H1 (cell line): Measurements from ENCODE around the gene AP1S3. TPM values are rescaled to one million over a fixed set of nuclear protein-coding genes. Genes with fewer than 3 reads are reported as not detected.

Source experiments
- CTCF ChIA-PET: fragments of 300-600 bp; sonication (Branson Sonifier 250); formaldehyde crosslinking; loops from one replicate; lab custom pipeline; 2021; ENCODE audit not compliant: partially characterized antibody; lab: Charles Lee
- POLR2A ChIA-PET: fragments of 300-600 bp; sonication (Branson Sonifier 250); formaldehyde crosslinking; loops from one replicate; lab custom pipeline; 2021; ENCODE audit warnings: inconsistent platforms; ENCODE audit not compliant: partially characterized antibody; lab: Charles Lee
- DNase-seq, 2 experiments: peaks; one replicate each; pipeline versions ENCODE4 v3.0.0 to v3.0.0-alpha.2; 2010 to 2022; ENCODE audit warnings: low spot score in 2 of 2, low read depth in 1 of 2, mixed read lengths in 1 of 2
- FAIRE-seq: peaks from 2 replicates; lab custom pipeline; 2011; peaks lifted over from hg19 to GRCh38; lab: Jason Lieb, UNC
- H2AFZ ChIP-seq: 2 replicates; pipeline ENCODE4 v1.8.1; 2012; ENCODE audit warnings: low read length, inconsistent platforms
- H2AK5ac ChIP-seq: 2 replicates; pipeline ENCODE4 v1.6.1; 2013; ENCODE audit warnings: low read depth, low read length
- H2BK120ac ChIP-seq: replicated peaks from 2 replicates; pipeline ENCODE3; 2013; ENCODE audit warnings: low read depth, low read length, inconsistent platforms
- H2BK12ac ChIP-seq: 2 replicates; pipeline ENCODE4 v1.6.1; 2013; ENCODE audit warnings: low read depth, low read length
- H2BK15ac ChIP-seq: 2 replicates; pipeline ENCODE4 v1.6.1; 2013; ENCODE audit warnings: low read length
- H2BK20ac ChIP-seq: 2 replicates; pipeline ENCODE4 v1.6.1; 2013; ENCODE audit warnings: low read length
- H2BK5ac ChIP-seq: 2 replicates; pipeline ENCODE4 v1.6.1; 2013; ENCODE audit warnings: low read depth, low read length
- H3K14ac ChIP-seq: 2 replicates; pipeline ENCODE4 v1.6.1; 2013; ENCODE audit warnings: inconsistent platforms; ENCODE audit not compliant: insufficient read length
- H3K18ac ChIP-seq: 2 replicates; pipeline ENCODE4 v1.6.1; 2013; ENCODE audit warnings: low read length; ENCODE audit errors: extremely low read depth
- H3K23ac ChIP-seq: 2 replicates; pipeline ENCODE4 v1.6.1; 2013; ENCODE audit warnings: inconsistent platforms; ENCODE audit not compliant: insufficient read length
- H3K23me2 ChIP-seq: 2 replicates; pipeline ENCODE4 v1.6.1; 2013; ENCODE audit warnings: low read depth, low read length
- H3K27ac ChIP-seq: 2 replicates; pipeline ENCODE4 v1.6.1; 2011; ENCODE audit warnings: low read depth, low read length, inconsistent platforms
- H3K27me3 ChIP-seq, 4 experiments: replicated peaks in 1 of 4; 1 replicate in 1 of 4; 2 replicates in 3 of 4; pipeline versions ENCODE4 v1.6.1 to v1.8.1; 2011 to 2013; ENCODE audit warnings: low read length in 3 of 4, mild to moderate bottlenecking in 3 of 4, inconsistent platforms in 2 of 4, mixed read lengths in 2 of 4, moderate library complexity in 1 of 4; ENCODE audit not compliant: control insufficient read depth in 3 of 4, insufficient read depth in 3 of 4; ENCODE audit errors: extremely low read depth in 1 of 4
- H3K36me3 ChIP-seq, 4 experiments: 2 replicates each; pipeline versions ENCODE4 v1.6.1 to v1.8.1; 2011 to 2013; ENCODE audit warnings: mild to moderate bottlenecking in 4 of 4, low read length in 3 of 4, moderate library complexity in 2 of 4, control low read depth in 1 of 4, inconsistent platforms in 1 of 4; ENCODE audit not compliant: insufficient read depth in 4 of 4, control insufficient read depth in 2 of 4
- H3K4ac ChIP-seq: replicated peaks from 2 replicates; pipeline ENCODE3; 2013; ENCODE audit warnings: low read length, low read depth, mixed read lengths, inconsistent platforms; ENCODE audit not compliant: insufficient read length
- H3K4me1 ChIP-seq, 4 experiments: replicated peaks in 1 of 4; 1 replicate in 1 of 4; 2 replicates in 3 of 4; pipeline versions ENCODE4 v1.6.1 to v1.8.1; 2011 to 2013; ENCODE audit warnings: low read length in 3 of 4, inconsistent platforms in 2 of 4, mixed read lengths in 1 of 4; ENCODE audit not compliant: insufficient read depth in 4 of 4, control insufficient read depth in 3 of 4
- H3K4me2 ChIP-seq, 2 experiments: 2 replicates each; pipeline versions ENCODE4 v1.6.1 to v1.8.1; 2011 to 2013; ENCODE audit warnings: low read depth in 2 of 2, low read length in 2 of 2, control low read depth in 1 of 2, inconsistent platforms in 1 of 2, mild to moderate bottlenecking in 1 of 2; ENCODE audit not compliant: insufficient read depth in 1 of 2
- H3K4me3 ChIP-seq, 4 experiments: fragments of 200-600, 300-600 bp in 1 of 4; sonication (generic), shearing (Covaris generic), sonication (Bioruptor Twin) in 1 of 4; 2 replicates each; pipeline versions ENCODE4 v1.5.1 to v1.8.1; 2011 to 2016; ENCODE audit warnings: low read length in 4 of 4, low read depth in 3 of 4, control low read depth in 2 of 4, inconsistent platforms in 2 of 4, mild to moderate bottlenecking in 2 of 4, mixed read lengths in 1 of 4, moderate library complexity in 1 of 4; ENCODE audit not compliant: insufficient read depth in 2 of 4; ENCODE audit errors: extremely low read depth in 1 of 4
- H3K56ac ChIP-seq: replicated peaks from 2 replicates; pipeline ENCODE3; 2013; ENCODE audit warnings: low read depth, mild to moderate bottlenecking, mixed read lengths, low read length, inconsistent platforms; ENCODE audit not compliant: insufficient read length
- H3K79me1 ChIP-seq: 2 replicates; pipeline ENCODE4 v1.6.1; 2013; ENCODE audit warnings: low read depth, low read length, control low read depth
- H3K79me2 ChIP-seq, 2 experiments: 2 replicates each; pipeline versions ENCODE4 v1.6.1 to v1.8.1; 2012 to 2013; ENCODE audit warnings: low read length in 2 of 2, mild to moderate bottlenecking in 2 of 2, inconsistent platforms in 1 of 2; ENCODE audit not compliant: insufficient read depth in 2 of 2, control insufficient read depth in 1 of 2
- H3K9ac ChIP-seq, 4 experiments: replicated peaks in 1 of 4; 1 replicate in 1 of 4; 2 replicates in 3 of 4; pipeline versions ENCODE4 v1.6.1 to v1.8.1; 2011 to 2013; ENCODE audit warnings: low read depth in 3 of 4, low read length in 3 of 4, control low read depth in 2 of 4, mild to moderate bottlenecking in 2 of 4, moderate library complexity in 2 of 4, inconsistent platforms in 1 of 4; ENCODE audit errors: extremely low read depth in 1 of 4
- H3K9me3 ChIP-seq, 2 experiments: 2 replicates each; pipeline versions ENCODE4 v1.6.1 to v1.8.1; 2012 to 2013; ENCODE audit warnings: mild to moderate bottlenecking in 2 of 2, moderate library complexity in 2 of 2, control low read depth in 1 of 2, inconsistent platforms in 1 of 2, low read depth in 1 of 2, low read length in 1 of 2, mixed read lengths in 1 of 2; ENCODE audit not compliant: insufficient read depth in 2 of 2
- H4K20me1 ChIP-seq, 2 experiments: replicated peaks in 1 of 2; 2 replicates each; pipeline versions ENCODE3 to v1.8.1; 2011 to 2013; ENCODE audit warnings: inconsistent platforms in 2 of 2, low read length in 2 of 2, mild to moderate bottlenecking in 1 of 2; ENCODE audit not compliant: insufficient read depth in 2 of 2, control insufficient read depth in 1 of 2
- H4K5ac ChIP-seq: 2 replicates; pipeline ENCODE4 v1.6.1; 2013; ENCODE audit warnings: low read length, low read depth, mixed read lengths, inconsistent platforms; ENCODE audit not compliant: insufficient read length
- H4K8ac ChIP-seq: 2 replicates; pipeline ENCODE4 v1.8.0; 2013; ENCODE audit warnings: mild to moderate bottlenecking, moderate library complexity, low read length, inconsistent platforms; ENCODE audit not compliant: insufficient read depth; ENCODE audit errors: extremely low read depth
- H4K91ac ChIP-seq: replicated peaks from 2 replicates; pipeline ENCODE3; 2013; ENCODE audit warnings: low read length, mixed read lengths, inconsistent platforms; ENCODE audit not compliant: insufficient read length
- BCL11A ChIP-seq, 2 experiments: IDR thresholded peaks; one replicate each; pipeline ENCODE4 v1.6.1; 2011; ENCODE audit warnings: low read depth in 2 of 2, low read length in 2 of 2, mild to moderate bottlenecking in 2 of 2
- CEBPB ChIP-seq: IDR thresholded peaks from 2 replicates; pipeline ENCODE4 v1.6.1; 2012; ENCODE audit warnings: low read depth, low read length
- FOSL1 ChIP-seq: IDR thresholded peaks from 2 replicates; pipeline ENCODE4 v1.6.1; 2011; ENCODE audit warnings: mild to moderate bottlenecking, low read depth, low read length, moderate library complexity; ENCODE audit not compliant: insufficient read depth
- MAFK ChIP-seq: IDR thresholded peaks from 2 replicates; pipeline ENCODE4 v1.6.1; 2012; ENCODE audit warnings: low read depth, mild to moderate bottlenecking, improper control_type of control experiment, low read length
- SIRT6 ChIP-seq: IDR thresholded peaks from one replicate; pipeline ENCODE4 v1.7.1; 2012; ENCODE audit warnings: low read length, inconsistent platforms
- SRF ChIP-seq: IDR thresholded peaks from 2 replicates; pipeline ENCODE4 v1.6.1; 2011; ENCODE audit warnings: mild to moderate bottlenecking, low read depth, low read length, moderate library complexity
- TAF1 ChIP-seq: IDR thresholded peaks from 2 replicates; pipeline ENCODE4 v1.6.1; 2011; ENCODE audit warnings: mild to moderate bottlenecking, low read depth, low read length
- ZNF274 ChIP-seq: IDR thresholded peaks from 2 replicates; pipeline ENCODE4 v1.7.0; 2012; ENCODE audit warnings: low read length, borderline replicate concordance; ENCODE audit errors: extremely low read depth
- WGBS, 2 experiments: shearing (Covaris generic) in 1 of 2; methylation state at CpG; one replicate each; pipeline versions ENCODE4 v1.1.6 to v1.1.7; 2013 to 2015; ENCODE audit warnings: low lambda C conversion rate in 2 of 2, mixed read lengths in 2 of 2, inconsistent platforms in 1 of 2, low coverage in 1 of 2, missing lambda C conversion rate in 1 of 2; ENCODE audit not compliant: insufficient replicate concordance in 2 of 2, insufficient coverage in 1 of 2, insufficient read length in 1 of 2; ENCODE audit errors: extremely low coverage in 1 of 2, missing lambda C conversion rate in 1 of 2; 5-methylcytosine and 5-hydroxymethylcytosine counted together
- polyA plus RNA-seq, 7 experiments: library from polyadenylated mRNA; depleted of rRNA in 3 of 7; stranded (reverse) in 5 of 7; unstranded in 2 of 7; fragments of >200 nt in 5 of 7; fragments of 200-250 nt in 2 of 7; gene quantifications; 1 replicate in 5 of 7; 2 replicates in 1 of 7; 4 replicates in 1 of 7; pipeline versions ENCODE4 v1.2.1 to v1.2.3, GENCODE V29; 2011 to 2013; ENCODE audit warnings: missing spikeins in 2 of 7, mixed read lengths in 2 of 7
- total RNA-seq: library from RNA; stranded (reverse); fragmentation: NEBNext Ultra II Directional; extraction: Animal tissue kit (Norgen Biotek cat#: 25700); gene quantifications from 2 replicates; pipeline ENCODE4 v1.2.1, GENCODE V29; 2021
- TF ChIP-seq, protein P1 (sequence below): IDR thresholded peaks from 2 replicates; pipeline ENCODE4 v1.6.1; 2012; ENCODE audit warnings: low read length, inconsistent platforms
- TF ChIP-seq, protein P2 (sequence below): IDR thresholded peaks from 2 replicates; pipeline ENCODE4 v1.6.1; 2012; ENCODE audit warnings: inconsistent platforms
- TF ChIP-seq, protein P3 (sequence below): IDR thresholded peaks from 2 replicates; pipeline ENCODE4 v1.6.1; 2011; ENCODE audit warnings: low read length, improper control_type of control experiment

Gene AP1S3
- total and polyA plus RNA-seq, 2 of the 8 experiments (the other 6 are each of a cell fraction or from before 2014, with no cell fraction given): 3.9 to 20.2 TPM

DNA sequence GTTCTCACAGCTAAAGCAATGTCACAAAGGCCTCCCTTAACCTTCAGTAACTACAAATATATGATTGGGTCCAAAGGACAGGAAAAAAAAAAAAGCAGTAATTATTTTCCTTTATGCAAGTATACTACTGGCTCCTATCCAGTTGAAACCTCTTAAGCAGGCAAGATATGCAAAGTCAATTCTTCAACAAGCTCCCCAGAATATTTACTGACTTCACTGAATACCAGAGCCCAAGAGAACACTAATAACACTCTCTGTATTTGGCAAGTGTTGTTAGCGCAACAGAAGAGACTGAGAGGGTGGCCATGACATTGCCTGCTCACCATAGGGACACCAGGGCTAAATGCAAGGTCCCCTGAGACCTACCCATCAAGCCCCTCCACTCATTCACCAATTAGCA is 74.5 kb downstream of the AP1S3 start:
- Histone ChIP-seq H3K14ac (no peak overlapping the region), H4K91ac (no peak overlapping the region), H3K23me2 (no peaks in the 10 kb centered on the region), H2AFZ (no peak overlapping the region), H3K79me1 (no peaks in the 10 kb centered on the region), H3K23ac (no peak overlapping the region), H3K79me2 (no peaks in the 10 kb centered on the region), H2BK20ac (no peak overlapping the region), H2BK5ac (no peak overlapping the region), H2AK5ac (no peak overlapping the region), H3K18ac (no peak overlapping the region), H3K4me1 (no peaks in the 10 kb centered on the region), H3K4ac (no peak overlapping the region), H4K5ac (no peak overlapping the region), H2BK120ac (no peak overlapping the region), H3K56ac (no peak overlapping the region), H3K4me2 (no peak overlapping the region), H2BK15ac (no peak overlapping the region), H4K8ac (no peak overlapping the region), H3K4me3 (no peak overlapping the region), H3K36me3 (no peaks in the 10 kb centered on the region), H3K27ac (no peak overlapping the region), H3K27me3 (no peaks in the 10 kb centered on the region), H2BK12ac (no peak overlapping the region), H4K20me1 (no peaks in the 10 kb centered on the region), H3K9me3 (no peaks in the 10 kb centered on the region), H3K9ac (no peak overlapping the region)
- ChIA-PET CTCF (interaction anchor here (0.6 to 8.3 kb wide), 15 partner anchors 8 to 606 kb away, joined by 3 to 78 read pairs (median 4); no protein-coding TSS in a partner anchor), POLR2A (interaction anchor here (0.9 to 2.0 kb wide), 3 partner anchors 9 to 38 kb away, joined by 3 to 4 read pairs (median 3); no protein-coding TSS in a partner anchor)
- WGBS, 2 experiments: 100% methylated on average over 1 of the region's 1 CpG; no CpG with 5 or more reads in 1 of the 2 experiments
- DNase-seq (no peak), FAIRE-seq (no peak)
- TF ChIP-seq CEBPB: no peak
- no peak for TF ChIP-seq TAF1
- no peak for TF ChIP-seq BCL11A (IDR thresholded peaks at IDR 0.05; ENCODE audit: low read depth in 2 of 2, low read length in 2 of 2)
- no peak for TF ChIP-seq FOSL1
- TF ChIP-seq SIRT6: no peak
- TF ChIP-seq, protein P1, sequence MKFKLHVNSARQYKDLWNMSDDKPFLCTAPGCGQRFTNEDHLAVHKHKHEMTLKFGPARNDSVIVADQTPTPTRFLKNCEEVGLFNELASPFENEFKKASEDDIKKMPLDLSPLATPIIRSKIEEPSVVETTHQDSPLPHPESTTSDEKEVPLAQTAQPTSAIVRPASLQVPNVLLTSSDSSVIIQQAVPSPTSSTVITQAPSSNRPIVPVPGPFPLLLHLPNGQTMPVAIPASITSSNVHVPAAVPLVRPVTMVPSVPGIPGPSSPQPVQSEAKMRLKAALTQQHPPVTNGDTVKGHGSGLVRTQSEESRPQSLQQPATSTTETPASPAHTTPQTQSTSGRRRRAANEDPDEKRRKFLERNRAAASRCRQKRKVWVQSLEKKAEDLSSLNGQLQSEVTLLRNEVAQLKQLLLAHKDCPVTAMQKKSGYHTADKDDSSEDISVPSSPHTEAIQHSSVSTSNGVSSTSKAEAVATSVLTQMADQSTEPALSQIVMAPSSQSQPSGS: no peak
- no peak for TF ChIP-seq ZNF274
- TF ChIP-seq SRF: no peak
- no peak for TF ChIP-seq MAFK
- TF ChIP-seq, protein P2, sequence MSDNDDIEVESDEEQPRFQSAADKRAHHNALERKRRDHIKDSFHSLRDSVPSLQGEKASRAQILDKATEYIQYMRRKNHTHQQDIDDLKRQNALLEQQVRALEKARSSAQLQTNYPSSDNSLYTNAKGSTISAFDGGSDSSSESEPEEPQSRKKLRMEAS: no peak
- TF ChIP-seq, protein P3, sequence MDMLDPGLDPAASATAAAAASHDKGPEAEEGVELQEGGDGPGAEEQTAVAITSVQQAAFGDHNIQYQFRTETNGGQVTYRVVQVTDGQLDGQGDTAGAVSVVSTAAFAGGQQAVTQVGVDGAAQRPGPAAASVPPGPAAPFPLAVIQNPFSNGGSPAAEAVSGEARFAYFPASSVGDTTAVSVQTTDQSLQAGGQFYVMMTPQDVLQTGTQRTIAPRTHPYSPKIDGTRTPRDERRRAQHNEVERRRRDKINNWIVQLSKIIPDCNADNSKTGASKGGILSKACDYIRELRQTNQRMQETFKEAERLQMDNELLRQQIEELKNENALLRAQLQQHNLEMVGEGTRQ: no peak
